ENCODE results near the gene GRK1. TPM values are rescaled to one million over a fixed set of nuclear protein-coding genes. Genes with fewer than 3 reads are reported as not detected.

GRK1 gene
- total RNA-seq, 1 donor from 2014 or later, result not detected

- no peak for DNase-seq (ENCODE audit: low spot score)
These were observed 108.6 kb downstream of the GRK1 start for GRCh38 chr13:113775451-113776145.

- DNase-seq (ENCODE audit: low spot score), result no peak
These were observed 109.5 kb downstream of the GRK1 start for GRCh38 chr13:113776231-113777125.

DNA sequence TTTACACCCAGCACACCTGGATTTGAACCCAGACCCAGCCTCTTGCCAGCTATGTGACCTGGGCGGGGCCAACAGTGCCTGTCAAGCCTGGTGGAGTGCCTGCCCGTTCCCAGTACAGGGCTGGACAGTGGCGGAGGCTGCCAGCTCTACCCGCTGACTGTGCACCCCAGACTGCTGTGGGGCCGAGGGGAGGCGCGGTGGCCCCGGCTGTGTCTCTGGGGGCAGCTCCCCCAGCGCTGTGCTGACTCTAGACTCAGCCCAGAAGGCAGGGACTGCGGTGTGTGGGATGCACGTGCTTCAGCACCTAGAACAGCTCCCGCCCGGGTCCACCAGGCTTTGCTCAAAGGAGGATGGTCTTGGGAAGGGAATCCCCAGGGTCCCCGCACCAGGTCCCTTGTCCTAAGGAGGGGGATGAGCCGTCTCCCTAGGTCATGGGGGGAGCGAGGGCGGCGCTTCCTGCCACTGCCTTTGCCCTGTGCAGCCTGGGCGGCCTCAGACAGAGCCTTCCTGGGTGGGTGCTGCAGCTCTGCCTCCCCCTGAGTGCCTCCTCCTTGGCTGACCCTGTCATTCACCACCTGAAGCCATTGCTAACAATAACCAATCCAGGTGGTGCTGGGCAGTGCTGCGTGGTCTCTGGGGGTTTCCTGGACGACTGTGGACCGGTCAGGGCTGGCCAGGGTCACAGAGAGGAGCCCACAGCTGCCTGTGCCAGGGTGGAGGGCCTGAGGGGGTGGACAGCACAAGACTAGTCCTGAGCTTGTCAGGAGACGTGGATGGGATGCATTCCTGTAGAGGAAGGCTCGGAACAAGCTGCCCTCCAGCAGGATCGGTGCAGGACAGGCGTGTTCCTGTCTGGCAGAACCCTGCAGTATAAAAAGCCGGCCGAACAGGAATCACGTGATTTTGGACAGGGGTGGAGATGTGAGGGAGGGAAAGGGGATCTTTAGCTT is 110.6 kb downstream of the GRK1 start:
- no peak for DNase-seq (ENCODE audit: low spot score)

DNA sequence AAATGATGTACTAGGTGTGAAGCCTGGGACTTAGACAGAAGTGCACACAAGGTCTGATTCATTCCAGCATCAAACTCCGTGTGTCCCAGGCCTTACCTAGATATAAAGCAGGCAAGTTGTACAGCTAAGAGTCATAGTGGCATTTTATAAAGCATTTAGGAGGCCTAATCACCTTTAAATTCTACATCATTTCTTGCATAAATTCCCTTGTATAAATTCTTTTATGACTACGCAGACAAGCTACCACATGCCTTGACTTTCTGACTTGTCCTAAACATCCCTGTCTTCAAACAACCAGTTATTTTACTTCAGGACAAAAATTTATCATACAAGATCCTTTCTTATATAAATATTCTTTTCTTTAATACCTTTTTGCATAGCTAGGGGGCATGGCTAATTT is 114.6 kb downstream of the GRK1 start:
- DNase-seq (ENCODE audit: low spot score), result no peak

DNA sequence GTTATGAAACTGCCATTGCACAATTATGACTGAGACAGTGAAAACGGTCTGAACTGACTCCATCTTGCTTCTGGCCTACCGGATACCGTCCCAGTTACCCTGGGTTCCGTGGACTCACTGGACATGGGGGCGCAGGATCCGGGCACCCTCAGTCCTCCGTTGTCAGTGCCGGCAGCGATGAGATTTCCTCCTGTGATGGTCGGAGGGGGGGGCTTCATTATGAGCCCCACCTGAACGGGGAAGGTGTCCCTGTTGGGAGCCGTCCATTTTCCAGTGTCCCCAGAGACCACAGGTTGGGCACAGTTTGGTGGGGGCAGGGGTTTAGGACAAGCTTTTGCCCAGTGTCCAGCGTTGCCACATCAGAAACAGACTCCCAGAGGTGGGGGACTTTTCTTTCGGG is 115.5 kb downstream of the GRK1 start:
- no peak for DNase-seq (ENCODE audit: low spot score)

- DNase-seq (ENCODE audit: low spot score), result no peak
These were observed 116.3 kb downstream of the GRK1 start for GRCh38 chr13:113783200-113783881.

DNA sequence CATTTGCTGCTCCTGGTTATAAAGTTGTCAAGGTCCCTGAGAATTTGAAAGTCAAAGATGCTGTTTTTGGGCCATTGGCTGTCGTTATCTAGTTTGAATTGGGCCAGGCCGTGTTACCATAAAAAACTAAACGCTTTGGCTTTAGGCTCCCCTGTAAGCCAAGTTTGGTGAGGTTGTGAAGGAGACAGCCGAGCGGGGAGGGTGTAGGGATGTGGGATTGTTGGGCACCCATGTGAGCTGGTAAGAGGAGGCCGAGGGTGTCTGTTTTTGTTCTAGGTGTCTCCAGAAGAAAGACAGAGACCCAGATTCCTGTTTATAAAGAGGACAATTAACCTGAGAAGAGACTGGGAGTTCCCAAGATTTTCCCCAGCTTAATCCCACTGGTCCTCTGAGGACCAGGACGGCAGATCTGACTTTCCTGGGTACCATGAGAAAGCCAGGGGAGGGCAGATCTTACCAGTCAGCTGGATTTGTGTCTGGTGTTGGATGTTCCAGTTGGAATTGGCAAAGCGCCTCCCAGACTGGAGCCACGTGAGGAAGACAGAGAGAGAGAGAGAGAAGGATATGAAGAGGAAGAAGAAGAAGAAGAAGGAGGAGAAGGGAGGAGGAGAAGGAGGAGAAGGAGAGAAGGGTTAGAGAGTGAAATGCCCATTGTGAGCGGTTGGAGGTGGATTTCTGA is 117.1 kb downstream of the GRK1 start:
- DNase-seq (ENCODE audit: low spot score), result no peak

DNA sequence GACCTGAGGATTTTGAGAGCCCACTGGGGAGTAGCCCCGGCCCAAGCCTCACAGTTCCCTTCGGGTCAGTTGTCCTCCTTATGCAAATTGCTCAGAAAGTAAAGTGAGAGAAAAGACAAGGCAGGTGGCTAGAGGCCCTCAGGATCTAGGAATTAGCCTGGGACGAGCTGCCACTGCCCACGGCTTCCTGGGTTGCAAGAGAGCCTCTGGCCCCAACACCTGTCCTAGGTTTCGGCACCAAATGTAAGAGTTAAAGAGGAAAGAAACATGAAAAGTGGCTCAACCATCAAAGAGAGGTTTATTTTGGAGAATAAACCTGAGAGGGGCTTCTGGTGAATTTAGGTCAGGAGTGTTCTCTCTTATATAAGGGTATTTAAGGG is 117.6 kb downstream of the GRK1 start:
- DNase-seq (ENCODE audit: low spot score), result no peak

- DNase-seq (ENCODE audit: low spot score), result no peak
These were observed 118.3 kb downstream of the GRK1 start for GRCh38 chr13:113785051-113786010.

GRCh38 chr13:113786262-113786841 is 119.3 kb downstream of the GRK1 start:
- no peak for DNase-seq (ENCODE audit: low spot score)

Other genes with a start within 250 kb of the GRK1 start
- gene ADPRHL1, start 213.7 kb upstream of the GRK1 start, total RNA-seq, result 4.2 TPM
- 20.6 TPM for gene DCUN1D2, start 176.5 kb upstream of the GRK1 start, total RNA-seq
- 54.9 TPM for gene TFDP1, start 82.5 kb upstream of the GRK1 start, total RNA-seq
- not detected for gene ATP4B, start 9.0 kb upstream of the GRK1 start, total RNA-seq
- gene TMEM255B, start 92.0 kb downstream of the GRK1 start, total RNA-seq, result 20.6 TPM
- gene GAS6, start 196.9 kb downstream of the GRK1 start, total RNA-seq, result 68.1 TPM